Mucosa of descending colon (tissue), 3 donors: ENCODE results near the gene HS3ST3A1. TPM values are rescaled to one million over a fixed set of nuclear protein-coding genes. Genes with fewer than 3 reads are reported as not detected.

Experiments
- ATAC-seq: fragments of 200-7000 bp; cut with Tn5 transposase; one replicate; pipeline ENCODE4 v1.9.1; 2020; ENCODE audit warnings: mild to moderate bottlenecking, moderate library complexity
- DNase-seq, 3 donors: peaks; one replicate each; pipeline ENCODE4 v3.0.0-alpha.2; 2020
- H3K36me3 ChIP-seq: fragments of 200-600 bp; one replicate; pipeline ENCODE4 v1.8.0; 2021; ENCODE audit warnings: low read depth, mild to moderate bottlenecking
- H3K4me1 ChIP-seq: fragments of 200-600 bp; one replicate; pipeline ENCODE4 v1.8.0; 2021; ENCODE audit warnings: low read depth, mild to moderate bottlenecking
- H3K4me3 ChIP-seq: fragments of 200-600 bp; one replicate; pipeline ENCODE4 v1.8.0; 2021; ENCODE audit warnings: mild to moderate bottlenecking
- H3K9me3 ChIP-seq: fragments of 200-600 bp; one replicate; pipeline ENCODE4 v1.8.0; 2021; ENCODE audit warnings: mild to moderate bottlenecking
- CTCF ChIP-seq: fragments of 200-600 bp; IDR thresholded peaks from one replicate; pipeline ENCODE4 v1.8.0; 2022; ENCODE audit warnings: antibody characterized with exemption, mild to moderate bottlenecking
- intact Hi-C, 2 donors: fragments of 100-400 bp; cut with DNase I in 1 of 2; cut with micrococcal nuclease in 1 of 2; formaldehyde crosslinking; loops; one replicate each; pipeline versions ENCODE4 v1.11.0 to v1.11.1; 2022; cut with DNase I, micrococcal nuclease
- total RNA-seq, 3 donors: library from RNA; stranded (reverse); fragmentation: NEBNext Ultra II Directional in 2 of 3; extraction: Animal tissue kit (Norgen Biotek cat#: 25700) in 2 of 3; gene quantifications; one replicate each; pipeline versions ENCODE4 v1.2.1 to v1.2.4, GENCODE V29; 2021 to 2023
- donor health status: DM: no; HTN: no; CAD: no; lungs with moderate emphysema.
- donor health status: DM: no; HTN: no; CAD: no.
- donor health status: DM: no; HTN: yes; CAD: no.

The HS3ST3A1 gene
- total RNA-seq, 3 donors from 2014 or later: 0.65 to 1.2 TPM; not detected in 1

DNA sequence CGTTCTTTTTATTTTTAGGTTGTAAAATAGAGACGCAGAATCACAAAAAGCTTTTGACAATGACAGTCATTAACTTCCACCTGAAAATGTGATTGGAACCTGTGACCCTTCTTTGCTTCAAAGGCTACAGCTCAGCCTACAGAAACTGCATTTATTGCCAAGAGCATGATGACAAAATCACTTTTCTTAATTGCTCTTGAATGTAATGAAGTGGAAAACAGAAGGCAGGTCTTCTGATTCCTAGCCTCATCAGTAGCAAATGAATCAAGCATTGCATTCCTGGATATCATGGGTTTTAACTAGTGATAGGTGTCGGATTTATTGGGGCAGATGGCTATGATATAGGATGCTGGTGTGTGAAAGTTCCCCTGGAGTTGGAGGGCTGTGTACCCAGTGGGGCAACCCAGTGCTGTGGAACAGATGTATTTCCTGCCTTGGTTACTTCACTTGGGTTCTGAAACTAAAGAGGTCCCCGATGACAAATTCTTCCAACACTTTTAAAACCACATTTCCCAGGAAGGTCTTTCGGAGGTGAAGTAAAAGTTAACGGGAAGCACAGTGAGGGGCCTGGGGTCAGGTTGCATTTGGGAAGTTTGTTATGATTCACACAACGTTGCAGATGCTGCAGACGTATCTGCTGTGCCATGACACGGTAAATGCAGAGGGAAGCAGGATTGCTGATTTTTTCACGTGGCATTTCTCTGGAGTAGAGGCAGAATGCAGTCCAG is 127.5 kb downstream of the HS3ST3A1 start:
- H3K9me3 ChIP-seq: no peaks in the 10 kb centered on the region
- no peak for DNase-seq
- no peak for ATAC-seq
- TF ChIP-seq CTCF: no peak
- intact Hi-C loops: no loop called here
- no peaks in the 10 kb centered on the region for H3K36me3 ChIP-seq
- H3K4me3 ChIP-seq: no peak overlapping the region
- H3K4me1 ChIP-seq: no peaks in the 10 kb centered on the region

GRCh38 chr17:13465678-13466077 is 136.1 kb downstream of the HS3ST3A1 start:
- no peak for DNase-seq
- Histone ChIP-seq H3K9me3 (no peaks in the 10 kb centered on the region), H3K36me3 (no peaks in the 10 kb centered on the region), H3K4me1 (no peaks in the 10 kb centered on the region), H3K4me3 (no peak overlapping the region)
- ATAC-seq: no peak
- TF ChIP-seq CTCF: no peak
- intact Hi-C loops: no loop called here

DNA sequence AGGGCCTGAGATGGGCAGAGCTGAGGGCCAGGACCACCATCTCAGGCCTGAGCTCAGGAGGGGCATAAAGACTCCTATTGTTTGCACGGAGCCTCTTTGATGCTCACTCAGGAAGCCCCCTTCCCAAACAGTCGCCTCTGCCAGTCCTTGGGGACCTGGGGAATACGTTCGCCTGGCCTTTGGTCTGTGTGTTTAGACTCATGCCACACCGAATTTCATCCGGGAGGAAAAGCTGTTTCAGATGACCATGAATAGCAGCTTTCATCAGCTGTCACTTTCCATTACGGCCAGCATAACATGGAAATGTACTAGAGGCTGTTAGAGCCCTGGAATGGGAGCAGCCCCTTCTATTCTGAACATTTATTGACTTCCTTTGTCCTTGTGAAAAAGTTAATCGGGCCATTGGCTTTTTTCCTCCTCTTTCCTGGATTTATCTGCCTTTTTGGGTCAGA is 139.0 kb downstream of the HS3ST3A1 start:
- no peaks in the 10 kb centered on the region for H3K9me3 ChIP-seq
- no peak for TF ChIP-seq CTCF
- no peak for ATAC-seq
- H3K36me3 ChIP-seq: no peaks in the 10 kb centered on the region
- no peak for DNase-seq
- no peaks in the 10 kb centered on the region for H3K4me1 ChIP-seq
- intact Hi-C loops: no loop called here
- H3K4me3 ChIP-seq: no peak overlapping the region

DNA sequence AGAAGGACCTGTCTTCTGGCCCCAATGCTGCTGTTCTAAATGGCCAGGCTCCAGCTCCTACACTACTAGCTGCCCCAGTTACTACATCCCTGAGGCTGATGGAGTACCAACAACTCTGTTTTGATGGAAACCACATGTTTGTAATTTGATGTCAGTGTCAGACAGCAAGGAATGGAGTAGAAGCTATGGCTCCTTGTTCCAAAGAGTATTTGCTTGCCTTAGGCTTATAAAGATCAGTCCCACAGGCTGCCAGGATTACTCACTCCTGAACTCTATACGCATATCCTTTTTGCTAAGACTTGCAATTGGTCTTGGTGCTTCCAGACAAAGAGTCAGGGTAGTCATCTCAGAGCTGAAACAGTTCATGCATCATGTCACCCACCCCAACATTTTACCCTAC is 139.6 kb downstream of the HS3ST3A1 start:
- ATAC-seq: no peak

GRCh38 chr17:13460261-13461000 is 141.3 kb downstream of the HS3ST3A1 start:
- ATAC-seq (no peak), DNase-seq (no peak)
- no peak overlapping the region for H3K4me3 ChIP-seq
- H3K36me3 ChIP-seq: no peaks in the 10 kb centered on the region
- no peak for TF ChIP-seq CTCF
- intact Hi-C loops: no loop called here
- H3K9me3 ChIP-seq: no peaks in the 10 kb centered on the region
- H3K4me1 ChIP-seq: no peaks in the 10 kb centered on the region

More for the DNA sequence above, 139.6 kb downstream of the HS3ST3A1 start:
- TF ChIP-seq CTCF: no peak
- Histone ChIP-seq H3K9me3 (no peaks in the 10 kb centered on the region), H3K36me3 (no peaks in the 10 kb centered on the region), H3K4me1 (no peaks in the 10 kb centered on the region), H3K4me3 (no peak overlapping the region)
- intact Hi-C loops: no loop called here
- DNase-seq: no peak
